ENCODE results near the gene ATP5PD. TPM values are rescaled to one million over a fixed set of nuclear protein-coding genes. Genes with fewer than 3 reads are reported as not detected.

ATP5PD gene
- total and polyA plus RNA-seq, 2 of the 13 experiments (the other 11 are each of a cell fraction or from before 2014, with no cell fraction given): 158 to 428 TPM

- TF ChIP-seq ZNF513 (CRISPR knock-in tag; conservative IDR thresholded peaks at IDR 0.05): 0 out of 2 replicates have a peak, but pooled peaks have one; percentile 23
- peak; percentile 98 for TF ChIP-seq CSRNP1 (CRISPR knock-in tag; IDR thresholded peaks at IDR 0.05)
- TF ChIP-seq BRD4 (CRISPR knock-in tag; IDR thresholded peaks at IDR 0.05): peak; percentile 99
- peak; percentile 99 for TF ChIP-seq KDM3A (CRISPR knock-in tag; IDR thresholded peaks at IDR 0.05; ENCODE audit: low read depth)
- peak; percentile 66 for TF ChIP-seq NCOA2 (CRISPR knock-in tag; IDR thresholded peaks at IDR 0.05)
- TF ChIP-seq ZSCAN21 (CRISPR knock-in tag; IDR thresholded peaks at IDR 0.05; ENCODE audit: borderline replicate concordance): peak; percentile 99
- TF ChIP-seq NFKBIZ (CRISPR knock-in tag; IDR thresholded peaks at IDR 0.05): peak; percentile 95; the same call in 1 of the 2 replicates
- TF ChIP-seq SMAD1 (CRISPR knock-in tag; IDR thresholded peaks at IDR 0.05; ENCODE audit: borderline replicate concordance, low read depth): peak; percentile 87; the same call in 1 of the 2 replicates
- TF ChIP-seq GATA4 (IDR thresholded peaks at IDR 0.05; ENCODE audit: borderline replicate concordance, low read depth): no peak; the same call in 1 of the 2 replicates
- no peak for TF ChIP-seq ZNF326 (CRISPR knock-in tag; IDR thresholded peaks at IDR 0.05; ENCODE audit: borderline replicate concordance)
- peak; percentile 85; the same call in 1 of the 2 replicates for TF ChIP-seq MTF2 (CRISPR knock-in tag; IDR thresholded peaks at IDR 0.05; ENCODE audit: borderline replicate concordance)
- no peak; the same call in 1 of the 2 replicates for TF ChIP-seq MZF1 (CRISPR knock-in tag; IDR thresholded peaks at IDR 0.05; ENCODE audit: borderline replicate concordance)
- peak; percentile 28 for TF ChIP-seq HHEX (CRISPR knock-in tag; IDR thresholded peaks at IDR 0.05)
- TF ChIP-seq GMEB2 (CRISPR knock-in tag; IDR thresholded peaks at IDR 0.05; ENCODE audit: low read depth): peak; percentile 81
- peak; percentile 67; the same call in 1 of the 2 replicates for TF ChIP-seq RNF2 (conservative IDR thresholded peaks at IDR 0.05; ENCODE audit: low read depth)
- TF ChIP-seq NR1H2 (CRISPR knock-in tag; IDR thresholded peaks at IDR 0.05; ENCODE audit: borderline replicate concordance, low read depth): peak; percentile 73; the same call in 1 of the 2 replicates
- TF ChIP-seq ZNF512 (CRISPR knock-in tag; IDR thresholded peaks at IDR 0.05): peak; percentile 74; the same call in 1 of the 2 replicates
- TF ChIP-seq ZNF253 (CRISPR knock-in tag; IDR thresholded peaks at IDR 0.05; ENCODE audit: borderline replicate concordance): peak; percentile 91; the same call in 1 of the 2 replicates
- TF ChIP-seq IRF2 (CRISPR knock-in tag; IDR thresholded peaks at IDR 0.05): peak; percentile 95
- TF ChIP-seq JARID2 (CRISPR knock-in tag; IDR thresholded peaks at IDR 0.05; ENCODE audit: insufficient replicate concordance): peak; percentile 87
Measured at GRCh38 chr17:75012346-75013091, 34.2 kb downstream of the ATP5PD start, which contains the start of gene MRPL58 (continued).
